ENCODE results near the gene PLCH1. TPM values are rescaled to one million over a fixed set of nuclear protein-coding genes. Genes with fewer than 3 reads are reported as not detected.

The PLCH1 gene
- total and polyA plus RNA-seq, 8 donors: 0.91 to 4.4 (median 2.3) TPM

- TF ChIP-seq CTCF (IDR thresholded peaks at IDR 0.05): no peak
- H3K36me3 ChIP-seq: no peaks in the 10 kb centered on the region
- H3K9me3 ChIP-seq: no peaks in the 10 kb centered on the region
- ATAC-seq: no peak
- intact Hi-C loops (cut with DNase I): no loop called here
- H3K4me3 ChIP-seq: no peak overlapping the region
- no peak for FAIRE-seq
- DNase-seq: no peak
- no peaks in the 10 kb centered on the region for H3K4me1 ChIP-seq
- no peaks in the 10 kb centered on the region for H3K27me3 ChIP-seq
- H3K27ac ChIP-seq: no peak overlapping the region
Observed at GRCh38 chr3:155596615-155597014, 148.3 kb downstream of the PLCH1 start.

GRCh38 chr3:155595371-155595770, 149.5 kb downstream of the PLCH1 start:
- Histone ChIP-seq H3K9me3 (no peaks in the 10 kb centered on the region), H3K27ac (no peak overlapping the region), H3K27me3 (no peaks in the 10 kb centered on the region), H3K36me3 (no peaks in the 10 kb centered on the region), H3K4me1 (no peaks in the 10 kb centered on the region), H3K4me3 (no peak overlapping the region)
- no peak for FAIRE-seq
- no peak for ATAC-seq
- intact Hi-C loops (cut with DNase I): no loop called here
- DNase-seq: no peak
- no peak for TF ChIP-seq CTCF (IDR thresholded peaks at IDR 0.05)

- Histone ChIP-seq H3K27me3 (no peaks in the 10 kb centered on the region), H3K9me3 (no peaks in the 10 kb centered on the region), H3K4me1 (no peaks in the 10 kb centered on the region), H3K36me3 (no peaks in the 10 kb centered on the region), H3K27ac (no peak overlapping the region), H3K4me3 (no peak overlapping the region)
- FAIRE-seq (no peak), DNase-seq (no peak), ATAC-seq (no peak)
- no peak for TF ChIP-seq CTCF (IDR thresholded peaks at IDR 0.05)
- 75 to 78% methylated on average over 4 of the region's 4 CpGs for WGBS, 2 donors
- intact Hi-C loops (cut with DNase I): no loop called here
Observed at GRCh38 chr3:155594526-155595187, 150.2 kb downstream of the PLCH1 start.

GRCh38 chr3:155587581-155587980, 157.3 kb downstream of the PLCH1 start:
- FAIRE-seq (no peak), DNase-seq (no peak), ATAC-seq (no peak)
- Histone ChIP-seq H3K27ac (no peak overlapping the region), H3K9me3 (no peaks in the 10 kb centered on the region), H3K4me1 (no peaks in the 10 kb centered on the region), H3K27me3 (no peaks in the 10 kb centered on the region), H3K36me3 (no peaks in the 10 kb centered on the region), H3K4me3 (no peak overlapping the region)
- TF ChIP-seq CTCF (IDR thresholded peaks at IDR 0.05): no peak
- WGBS, 2 donors: 88 to 93% methylated on average over 2 of the region's 2 CpGs
- intact Hi-C loops (cut with DNase I): no loop called here

- FAIRE-seq (no peak), ATAC-seq (no peak), DNase-seq (no peak)
- Histone ChIP-seq H3K36me3 (no peaks in the 10 kb centered on the region), H3K27me3 (no peaks in the 10 kb centered on the region), H3K27ac (no peak overlapping the region), H3K4me1 (no peaks in the 10 kb centered on the region), H3K4me3 (no peak overlapping the region), H3K9me3 (no peaks in the 10 kb centered on the region)
- TF ChIP-seq CTCF (IDR thresholded peaks at IDR 0.05): no peak
- intact Hi-C loops (cut with DNase I): no loop called here
- 91 to 100% methylated on average over 2 of the region's 2 CpGs for WGBS, 2 donors
Observed at GRCh38 chr3:155585384-155585783, 159.5 kb downstream of the PLCH1 start.

Measured in pancreas (tissue), 10 donors.